Endodermal cell (in vitro differentiated cells): ENCODE data around the gene DCXR. TPM values are rescaled to one million over a fixed set of nuclear protein-coding genes. Genes with fewer than 3 reads are reported as not detected.

Experiments used
- DNase-seq: peaks from one replicate; pipeline ENCODE4 v3.0.0-alpha.2; 2017
- H3K27ac ChIP-seq: 2 replicates; pipeline ENCODE4 v1.5.1; 2013; ENCODE audit warnings: mild to moderate bottlenecking, low read depth, low read length, moderate library complexity
- H3K27me3 ChIP-seq: 2 replicates; pipeline ENCODE4 v1.6.1; 2013; ENCODE audit warnings: mild to moderate bottlenecking, low read length, moderate library complexity; ENCODE audit not compliant: insufficient read depth, control insufficient read depth, poor library complexity, severe bottlenecking
- H3K36me3 ChIP-seq: 2 replicates; pipeline ENCODE4 v1.7.0; 2013; ENCODE audit warnings: mild to moderate bottlenecking, low read length, moderate library complexity; ENCODE audit not compliant: control insufficient read depth, insufficient read depth
- H3K4me1 ChIP-seq: one replicate; pipeline ENCODE4 v1.7.0; 2013; ENCODE audit warnings: low read length; ENCODE audit not compliant: control insufficient read depth, insufficient read depth
- H3K4me3 ChIP-seq: 2 replicates; pipeline ENCODE4 v1.5.1; 2013; ENCODE audit warnings: mild to moderate bottlenecking, low read length, moderate library complexity
- H3K9ac ChIP-seq: 2 replicates; pipeline ENCODE4 v1.6.1; 2013; ENCODE audit warnings: mild to moderate bottlenecking, low read length, moderate library complexity; ENCODE audit not compliant: poor library complexity, severe bottlenecking; ENCODE audit errors: extremely low read depth
- H3K9me3 ChIP-seq: 2 replicates; pipeline ENCODE4 v1.6.1; 2013; ENCODE audit warnings: mild to moderate bottlenecking, low read length, moderate library complexity; ENCODE audit not compliant: control insufficient read depth
- H3K27ac Mint-ChIP-seq: 2 replicates; pipeline ENCODE4 v1.8.0; 2020; ENCODE audit warnings: mixed read lengths
- H3K27me3 Mint-ChIP-seq: 2 replicates; pipeline ENCODE4 v1.8.0; 2021; ENCODE audit warnings: mild to moderate bottlenecking, mixed read lengths; ENCODE audit not compliant: insufficient read depth
- H3K36me3 Mint-ChIP-seq: 2 replicates; pipeline ENCODE4 v1.8.0; 2020; ENCODE audit warnings: low read depth, mixed read lengths
- H3K4me1 Mint-ChIP-seq: 2 replicates; pipeline ENCODE4 v1.8.0; 2020; ENCODE audit warnings: mixed read lengths
- H3K4me3 Mint-ChIP-seq: 2 replicates; pipeline ENCODE4 v1.8.0; 2020; ENCODE audit warnings: mild to moderate bottlenecking, moderate library complexity, mixed read lengths
- H3K9me3 Mint-ChIP-seq: 2 replicates; pipeline ENCODE4 v1.8.0; 2020; ENCODE audit warnings: mild to moderate bottlenecking, mixed read lengths
- WGBS, 2 experiments: methylation state at CpG; one replicate each; pipeline versions ENCODE4 v1.1.5 to v1.1.7; 2013; ENCODE audit warnings: missing lambda C conversion rate in 2 of 2, mixed read lengths in 1 of 2; ENCODE audit not compliant: insufficient coverage in 1 of 2, insufficient read length in 1 of 2; 5-methylcytosine and 5-hydroxymethylcytosine counted together
- total RNA-seq, 2 donors: library from RNA; stranded (reverse); fragmentation: NEBNext Ultra II Directional in 1 of 2; extraction: Animal tissue kit (Norgen Biotek cat#: 25700) in 1 of 2; gene quantifications; 2 replicates in 1 of 2; 3 replicates in 1 of 2; pipeline ENCODE4 v1.2.1, GENCODE V29; 2021
- TF ChIP-seq, protein P1 (sequence below): fragments of 200-600 bp; sonication (generic); conservative IDR thresholded peaks from 2 replicates; pipeline ENCODE4 v1.5.0; 2021; ENCODE audit warnings: antibody characterized with exemption, mild to moderate bottlenecking

DCXR gene
- total RNA-seq, 2 donors from 2014 or later, result 73.8 to 83.6 TPM

GRCh38 chr17:82062984-82063368 lies 25.5 kb upstream of the DCXR start:
- TF ChIP-seq, protein P1, sequence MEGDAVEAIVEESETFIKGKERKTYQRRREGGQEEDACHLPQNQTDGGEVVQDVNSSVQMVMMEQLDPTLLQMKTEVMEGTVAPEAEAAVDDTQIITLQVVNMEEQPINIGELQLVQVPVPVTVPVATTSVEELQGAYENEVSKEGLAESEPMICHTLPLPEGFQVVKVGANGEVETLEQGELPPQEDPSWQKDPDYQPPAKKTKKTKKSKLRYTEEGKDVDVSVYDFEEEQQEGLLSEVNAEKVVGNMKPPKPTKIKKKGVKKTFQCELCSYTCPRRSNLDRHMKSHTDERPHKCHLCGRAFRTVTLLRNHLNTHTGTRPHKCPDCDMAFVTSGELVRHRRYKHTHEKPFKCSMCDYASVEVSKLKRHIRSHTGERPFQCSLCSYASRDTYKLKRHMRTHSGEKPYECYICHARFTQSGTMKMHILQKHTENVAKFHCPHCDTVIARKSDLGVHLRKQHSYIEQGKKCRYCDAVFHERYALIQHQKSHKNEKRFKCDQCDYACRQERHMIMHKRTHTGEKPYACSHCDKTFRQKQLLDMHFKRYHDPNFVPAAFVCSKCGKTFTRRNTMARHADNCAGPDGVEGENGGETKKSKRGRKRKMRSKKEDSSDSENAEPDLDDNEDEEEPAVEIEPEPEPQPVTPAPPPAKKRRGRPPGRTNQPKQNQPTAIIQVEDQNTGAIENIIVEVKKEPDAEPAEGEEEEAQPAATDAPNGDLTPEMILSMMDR, result no peak

GRCh38 chr17:82062076-82062983 lies 24.8 kb upstream of the DCXR start:
- Mint-ChIP-seq H3K27ac (no peak overlapping the region), H3K4me3 (no peak overlapping the region), H3K9me3 (no peaks in the 10 kb centered on the region), H3K4me1 (peaks cover 5% of the 10 kb centered on the region), H3K27me3 (no peaks in the 10 kb centered on the region), H3K36me3 (peaks cover 10% of the 10 kb centered on the region)
- no peak for DNase-seq
- Histone ChIP-seq H3K4me1 (peaks cover 4% of the 10 kb centered on the region), H3K36me3 (peaks cover 19% of the 10 kb centered on the region), H3K27ac (no peak overlapping the region), H3K4me3 (no peak overlapping the region), H3K9me3 (no peaks in the 10 kb centered on the region), H3K27me3 (no peaks in the 10 kb centered on the region), H3K9ac (no peak overlapping the region)
- WGBS, 2 experiments, result 94% methylated on average over 18 to 24 of the region's 24 CpGs
- TF ChIP-seq, protein P1, result peak; percentile 26

More at GRCh38 chr17:82062984-82063368, 25.5 kb upstream of the DCXR start:
- Mint-ChIP-seq H3K4me3 (no peak overlapping the region), H3K9me3 (no peaks in the 10 kb centered on the region), H3K4me1 (peaks cover 5% of the 10 kb centered on the region), H3K36me3 (peaks cover 6% of the 10 kb centered on the region), H3K27me3 (no peaks in the 10 kb centered on the region), H3K27ac (no peak overlapping the region)
- WGBS, 2 experiments, result 95% methylated on average over 9 of the region's 9 CpGs; no CpG with 5 or more reads in 1 of the 2 experiments
- Histone ChIP-seq H3K9ac (no peak overlapping the region), H3K4me1 (peaks cover 4% of the 10 kb centered on the region), H3K27me3 (no peaks in the 10 kb centered on the region), H3K27ac (no peak overlapping the region), H3K9me3 (no peaks in the 10 kb centered on the region), H3K4me3 (no peak overlapping the region), H3K36me3 (peaks cover 15% of the 10 kb centered on the region)
- DNase-seq, result no peak

DNA sequence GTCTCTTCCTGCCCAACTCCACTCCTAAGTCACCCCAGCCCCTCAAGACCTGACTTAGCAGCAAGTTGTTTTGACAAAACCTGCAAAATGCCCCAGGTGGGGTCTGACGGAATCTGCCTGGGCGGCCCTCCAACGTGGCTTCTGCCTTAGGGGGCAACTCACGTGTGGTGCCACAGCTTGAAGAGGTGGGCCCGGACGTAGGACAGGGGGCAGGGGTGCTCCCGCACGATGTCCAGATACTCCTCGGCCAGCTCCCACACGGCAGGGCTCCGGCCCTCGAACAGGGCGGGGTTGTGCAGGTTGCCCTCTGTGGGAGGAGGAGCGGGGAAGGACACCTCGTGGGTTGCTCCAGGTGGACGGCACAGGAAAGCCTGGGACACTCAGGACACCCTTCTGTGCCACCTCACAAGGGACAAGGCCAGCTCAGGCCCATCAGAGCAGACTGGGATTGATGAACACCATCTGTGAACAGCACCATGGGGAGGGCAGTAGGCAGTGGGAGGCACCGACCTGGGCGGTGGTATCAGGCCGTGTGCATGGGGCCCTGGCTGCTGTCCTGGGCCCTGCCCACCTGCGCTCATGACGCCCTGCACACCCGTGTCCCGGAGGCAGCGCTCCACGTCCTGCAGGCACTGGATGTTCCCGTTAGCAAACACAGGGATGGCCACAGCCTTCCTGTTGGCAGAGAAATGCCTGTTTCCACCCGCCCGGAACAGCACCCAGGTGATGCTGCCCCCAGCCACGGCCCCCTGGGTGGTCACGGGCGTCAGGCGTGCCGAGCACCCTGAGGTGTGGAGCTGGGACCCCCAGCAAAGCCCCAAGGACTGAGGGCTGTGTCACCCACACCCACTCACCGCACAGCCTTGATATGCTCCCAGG lies 23.8 kb upstream of the DCXR start:
- peaks cover 3% of the 10 kb centered on the region for H3K4me1 Mint-ChIP-seq
- no peak overlapping the region for H3K27ac ChIP-seq
- H3K9me3 Mint-ChIP-seq, result no peaks in the 10 kb centered on the region
- DNase-seq, result no peak
- no peaks in the 10 kb centered on the region for H3K9me3 ChIP-seq
- TF ChIP-seq, protein P1, result no peak
- peaks cover 10% of the 10 kb centered on the region for H3K36me3 Mint-ChIP-seq
- no peak overlapping the region for H3K4me3 Mint-ChIP-seq
- H3K4me1 ChIP-seq, result peaks cover 4% of the 10 kb centered on the region
- no peaks in the 10 kb centered on the region for H3K27me3 Mint-ChIP-seq
- no peak overlapping the region for H3K27ac Mint-ChIP-seq
- no peak overlapping the region for H3K4me3 ChIP-seq
- peaks cover 21% of the 10 kb centered on the region for H3K36me3 ChIP-seq
- no peaks in the 10 kb centered on the region for H3K27me3 ChIP-seq
- no peak overlapping the region for H3K9ac ChIP-seq
- 95 to 96% methylated on average over 16 to 34 of the region's 34 CpGs for WGBS, 2 experiments
